Cardiac muscle cell (in vitro differentiated cells and primary cell): ENCODE measurements around the gene NFIC. TPM values are rescaled to one million over a fixed set of nuclear protein-coding genes. Genes with fewer than 3 reads are reported as not detected.

Source experiments
- DNase-seq, 2 donors: peaks; one replicate each; pipeline versions ENCODE4 v3.0.0 to v3.0.0-alpha.2; 2010 to 2017; ENCODE audit warnings: low read depth in 1 of 2, low spot score in 1 of 2
- H3K27ac ChIP-seq: fragments of 200-600 bp; sonication (generic); 2 replicates; pipeline ENCODE4 v1.5.1; 2016
- H3K27me3 ChIP-seq: fragments of 200-600 bp; sonication (generic); 2 replicates; pipeline ENCODE4 v1.6.0; 2016; ENCODE audit warnings: control low read depth
- H3K36me3 ChIP-seq: fragments of 200-600 bp; sonication (generic); 2 replicates; pipeline ENCODE4 v1.5.1; 2016; ENCODE audit warnings: control low read depth
- H3K4me1 ChIP-seq: fragments of 200-600 bp; sonication (generic); 2 replicates; pipeline ENCODE4 v1.8.1; 2017; ENCODE audit warnings: low read depth, mild to moderate bottlenecking, mixed run types
- H3K4me3 ChIP-seq: fragments of 200-600 bp; sonication (generic); 2 replicates; pipeline ENCODE4 v1.5.1; 2016; ENCODE audit warnings: mild to moderate bottlenecking
- H3K9me3 ChIP-seq: fragments of 200-600 bp; sonication (generic); 2 replicates; pipeline ENCODE4 v1.5.1; 2017; ENCODE audit warnings: low read depth, mild to moderate bottlenecking, control low read depth
- CTCF ChIP-seq: IDR thresholded peaks from 2 replicates; pipeline ENCODE4 v1.5.1; 2012; ENCODE audit warnings: low read depth, mild to moderate bottlenecking, low read length
- polyA plus RNA-seq: library from polyadenylated mRNA; unstranded; fragments of >200 nt; fragmentation: Nextera tagmentation; extraction: Ambion mirVana; gene quantifications from 2 replicates; pipeline ENCODE4 v1.2.1, GENCODE V29; 2016
- total RNA-seq: library from RNA; depleted of rRNA; stranded (reverse); fragments of >200 nt; gene quantifications from 2 replicates; pipeline ENCODE4 v1.2.3, GENCODE V29; 2016

The NFIC gene
- total and polyA plus RNA-seq, 2 experiments from 2014 or later: 32.7 to 46.1 TPM

GRCh38 chr19:3433313-3433712, 66.9 kb downstream of the NFIC start:
- no peak for DNase-seq
- no peak overlapping the region for H3K27ac ChIP-seq
- TF ChIP-seq CTCF: no peak

GRCh38 chr19:3433805-3434540, 67.6 kb downstream of the NFIC start:
- no peaks in the 10 kb centered on the region for H3K9me3 ChIP-seq
- no peaks in the 10 kb centered on the region for H3K27me3 ChIP-seq
- H3K27ac ChIP-seq: no peak overlapping the region
- DNase-seq: no peak
- H3K4me1 ChIP-seq: no peaks in the 10 kb centered on the region
- no peaks in the 10 kb centered on the region for H3K36me3 ChIP-seq
- no peak for TF ChIP-seq CTCF
- no peak overlapping the region for H3K4me3 ChIP-seq

More at GRCh38 chr19:3433313-3433712, 66.9 kb downstream of the NFIC start:
- Histone ChIP-seq H3K4me1 (no peaks in the 10 kb centered on the region), H3K36me3 (no peaks in the 10 kb centered on the region), H3K27me3 (no peaks in the 10 kb centered on the region), H3K9me3 (no peaks in the 10 kb centered on the region), H3K4me3 (no peak overlapping the region)

GRCh38 chr19:3434630-3435553, 68.5 kb downstream of the NFIC start:
- Histone ChIP-seq H3K36me3 (no peaks in the 10 kb centered on the region), H3K4me1 (no peaks in the 10 kb centered on the region), H3K9me3 (no peaks in the 10 kb centered on the region), H3K27me3 (no peaks in the 10 kb centered on the region), H3K27ac (peak overlapping the region; percentile 83), H3K4me3 (peak overlapping the region; percentile 63)
- DNase-seq: peak; percentile 97 to 98
- TF ChIP-seq CTCF: no peak

GRCh38 chr19:3440082-3440481, 73.7 kb downstream of the NFIC start:
- no peaks in the 10 kb centered on the region for H3K36me3 ChIP-seq
- H3K9me3 ChIP-seq: no peaks in the 10 kb centered on the region
- peak in 1 of 2 donors; percentile 31 for DNase-seq

More at GRCh38 chr19:3440082-3440481, 73.7 kb downstream of the NFIC start:
- Histone ChIP-seq H3K27me3 (no peaks in the 10 kb centered on the region), H3K4me1 (no peaks in the 10 kb centered on the region), H3K27ac (no peak overlapping the region), H3K4me3 (no peak overlapping the region)
- TF ChIP-seq CTCF: peak; percentile 41
